HFFc6 (cell line): Measurements from ENCODE around the gene CEP131. TPM values are rescaled to one million over a fixed set of nuclear protein-coding genes. Genes with fewer than 3 reads are reported as not detected.

Experiments
- DNase-seq: peaks from one replicate; pipeline ENCODE4 v3.0.0-alpha.2; 2018
- H3K27ac Mint-ChIP-seq: 2 replicates; pipeline ENCODE4 v1.8.0; 2020; ENCODE audit warnings: mild to moderate bottlenecking, mixed read lengths
- H3K27me3 Mint-ChIP-seq: 2 replicates; pipeline ENCODE4 v1.8.0; 2021; ENCODE audit warnings: mild to moderate bottlenecking, moderate library complexity, mixed read lengths; ENCODE audit not compliant: insufficient read depth
- H3K36me3 Mint-ChIP-seq: 2 replicates; pipeline ENCODE4 v1.8.0; 2021; ENCODE audit warnings: low read depth, mixed read lengths
- H3K4me1 Mint-ChIP-seq: 2 replicates; pipeline ENCODE4 v1.8.0; 2020; ENCODE audit warnings: low read depth, mixed read lengths
- H3K4me3 Mint-ChIP-seq: 2 replicates; pipeline ENCODE4 v1.8.0; 2020; ENCODE audit warnings: mild to moderate bottlenecking, moderate library complexity, mixed read lengths
- H3K9me3 Mint-ChIP-seq: 2 replicates; pipeline ENCODE4 v1.8.0; 2020; ENCODE audit warnings: mild to moderate bottlenecking, mixed read lengths
- CTCF ChIP-seq: fragments of 200-600 bp; sonication (generic); IDR thresholded peaks from 2 replicates; pipeline ENCODE4 v1.5.0; 2021; ENCODE audit warnings: antibody characterized with exemption, mild to moderate bottlenecking
- total RNA-seq, 6 experiments: library from RNA; stranded (reverse); fragmentation: NEBNext Ultra II Directional; extraction: Animal tissue kit (Norgen Biotek cat#: 25700); gene quantifications; 2 replicates in 1 of 6; 3 replicates in 5 of 6; pipeline ENCODE4 v1.2.3, GENCODE V29; 2021

Gene CEP131
- total RNA-seq, 6 experiments from 2014 or later: 8.3 to 13.2 (median 10.7) TPM

- Mint-ChIP-seq H3K4me3 (no peak overlapping the region), H3K4me1 (peaks cover 12% of the 10 kb centered on the region), H3K27ac (no peak overlapping the region), H3K9me3 (no peaks in the 10 kb centered on the region), H3K27me3 (no peaks in the 10 kb centered on the region; the same call in 1 of the 2 replicates), H3K36me3 (peaks cover 7% of the 10 kb centered on the region; the same call in 1 of the 2 replicates)
- DNase-seq: no peak
- TF ChIP-seq CTCF: no peak
These were observed 4.3 kb downstream of the CEP131 start for GRCh38 chr17:81218459-81218858.

GRCh38 chr17:81217491-81217890, 5.3 kb downstream of the CEP131 start:
- Mint-ChIP-seq H3K4me3 (no peak overlapping the region), H3K9me3 (no peaks in the 10 kb centered on the region), H3K36me3 (peaks cover 7% of the 10 kb centered on the region; the same call in 1 of the 2 replicates), H3K27ac (no peak overlapping the region), H3K27me3 (no peaks in the 10 kb centered on the region; the same call in 1 of the 2 replicates), H3K4me1 (peaks cover 10% of the 10 kb centered on the region)
- no peak for DNase-seq
- TF ChIP-seq CTCF: no peak

GRCh38 chr17:81213978-81214377, 8.8 kb downstream of the CEP131 start:
- Mint-ChIP-seq H3K9me3 (no peaks in the 10 kb centered on the region), H3K4me3 (no peak overlapping the region), H3K27ac (no peak overlapping the region), H3K4me1 (no peaks in the 10 kb centered on the region), H3K36me3 (peaks cover 7% of the 10 kb centered on the region; the same call in 1 of the 2 replicates), H3K27me3 (no peaks in the 10 kb centered on the region; the same call in 1 of the 2 replicates)
- DNase-seq: no peak
- no peak for TF ChIP-seq CTCF

GRCh38 chr17:81212365-81212764, 10.4 kb downstream of the CEP131 start:
- DNase-seq: no peak
- Mint-ChIP-seq H3K27me3 (no peaks in the 10 kb centered on the region), H3K36me3 (peaks cover 5% of the 10 kb centered on the region; the same call in 1 of the 2 replicates), H3K9me3 (no peaks in the 10 kb centered on the region), H3K27ac (no peak overlapping the region), H3K4me3 (no peak overlapping the region), H3K4me1 (no peaks in the 10 kb centered on the region)
- TF ChIP-seq CTCF: no peak

- Mint-ChIP-seq H3K27ac (no peak overlapping the region), H3K36me3 (no peaks in the 10 kb centered on the region), H3K4me3 (no peak overlapping the region), H3K4me1 (no peaks in the 10 kb centered on the region), H3K27me3 (no peaks in the 10 kb centered on the region; the same call in 1 of the 2 replicates), H3K9me3 (no peaks in the 10 kb centered on the region)
- no peak for TF ChIP-seq CTCF
- no peak for DNase-seq
These were observed 11.9 kb downstream of the CEP131 start for GRCh38 chr17:81210868-81211267.

- TF ChIP-seq CTCF: no peak
- Mint-ChIP-seq H3K27ac (no peak overlapping the region), H3K4me3 (no peak overlapping the region), H3K36me3 (no peaks in the 10 kb centered on the region), H3K27me3 (no peaks in the 10 kb centered on the region; the same call in 1 of the 2 replicates), H3K9me3 (no peaks in the 10 kb centered on the region), H3K4me1 (no peaks in the 10 kb centered on the region)
- no peak for DNase-seq
These were observed 12.3 kb downstream of the CEP131 start for GRCh38 chr17:81210466-81210865.
